WTC11 (cell line): ENCODE measurements around the gene SLC6A8. TPM values are rescaled to one million over a fixed set of nuclear protein-coding genes. Genes with fewer than 3 reads are reported as not detected.
A peak's percentile ranks its signal among the peaks of the same experiment; 100 is the strongest.

ENCODE experiments used
- ATAC-seq: fragments of 200-7000 bp; cut with Tn5 transposase; 2 replicates; pipeline ENCODE4 v1.10.0; 2021; ENCODE audit warnings: mild to moderate bottlenecking, moderate library complexity
- CTCF ChIA-PET: fragments of 300-600 bp; sonication (Branson Sonifier 250); formaldehyde crosslinking; loops from one replicate; lab custom pipeline; 2021; ENCODE audit warnings: antibody characterized with exemption; lab: Charles Lee
- POLR2A ChIA-PET: fragments of 350-600 bp; sonication (Branson Sonifier 250); formaldehyde crosslinking; loops from one replicate; lab custom pipeline; 2021; ENCODE audit warnings: antibody characterized with exemption; lab: Charles Lee
- DNase-seq: peaks from one replicate; pipeline ENCODE4 v3.0.0; 2021; ENCODE audit warnings: low spot score
- H3K27ac Mint-ChIP-seq: 2 replicates; pipeline ENCODE4 v1.8.0; 2021; ENCODE audit warnings: mixed read lengths
- H3K27me3 Mint-ChIP-seq: 2 replicates; pipeline ENCODE4 v1.8.0; 2021; ENCODE audit warnings: low read depth, mild to moderate bottlenecking, moderate library complexity, mixed read lengths
- H3K36me3 Mint-ChIP-seq: 2 replicates; pipeline ENCODE4 v1.8.0; 2021; ENCODE audit warnings: mixed read lengths
- H3K4me1 Mint-ChIP-seq: 2 replicates; pipeline ENCODE4 v1.8.0; 2022; ENCODE audit warnings: mixed read lengths
- H3K4me3 Mint-ChIP-seq: 2 replicates; pipeline ENCODE4 v1.8.0; 2021; ENCODE audit warnings: mild to moderate bottlenecking, moderate library complexity, mixed read lengths
- H3K9me3 Mint-ChIP-seq: 2 replicates; pipeline ENCODE4 v1.8.0; 2021; ENCODE audit warnings: mixed read lengths
- AR ChIP-seq: fragments of 250-450 bp; sonication (Bioruptor Pico); IDR thresholded peaks from 2 replicates; pipeline ENCODE4 v1.9.0; 2021; ENCODE audit warnings: mild to moderate bottlenecking
- CBFB ChIP-seq: sonication (generic); formaldehyde crosslinking; IDR thresholded peaks from 2 replicates; pipeline ENCODE4 v1.8.1; 2022; ENCODE audit warnings: mild to moderate bottlenecking, low read depth, missing genetic modification reagents
- FOXJ3 ChIP-seq: sonication (generic); formaldehyde crosslinking; IDR thresholded peaks from 2 replicates; pipeline ENCODE4 v1.9.0; 2021; ENCODE audit warnings: missing genetic modification reagents, mild to moderate bottlenecking, borderline replicate concordance
- GRHL2 ChIP-seq: fragments of 250-450 bp; sonication (Bioruptor Pico); IDR thresholded peaks from 2 replicates; pipeline ENCODE4 v1.8.0; 2022; ENCODE audit warnings: mild to moderate bottlenecking, moderate library complexity; ENCODE audit not compliant: insufficient replicate concordance, severe bottlenecking
- HMGXB4 ChIP-seq: sonication (generic); formaldehyde crosslinking; IDR thresholded peaks from 2 replicates; pipeline ENCODE4 v1.8.1; 2023; ENCODE audit warnings: mild to moderate bottlenecking, moderate library complexity, missing genetic modification reagents
- KAT7 ChIP-seq: sonication (generic); formaldehyde crosslinking; IDR thresholded peaks from 2 replicates; pipeline ENCODE4 v1.8.1; 2023; ENCODE audit warnings: missing genetic modification reagents, mild to moderate bottlenecking, borderline replicate concordance
- NFATC4 ChIP-seq: fragments of 250-450 bp; sonication (Bioruptor Pico); IDR thresholded peaks from 2 replicates; pipeline ENCODE4 v1.9.0; 2021; ENCODE audit warnings: mild to moderate bottlenecking
- ZNF219 ChIP-seq: sonication (generic); formaldehyde crosslinking; IDR thresholded peaks from 2 replicates; pipeline ENCODE4 v1.8.0; 2023; ENCODE audit warnings: missing genetic modification reagents, mild to moderate bottlenecking, borderline replicate concordance
- ZNF263 ChIP-seq: sonication (generic); formaldehyde crosslinking; IDR thresholded peaks from 2 replicates; pipeline ENCODE4 v1.8.1; 2022; ENCODE audit warnings: low read depth, mild to moderate bottlenecking, moderate library complexity, missing genetic modification reagents
- ZNF416 ChIP-seq: fragments of 250-450 bp; sonication (Bioruptor Pico); IDR thresholded peaks from 2 replicates; pipeline ENCODE4 v1.9.0; 2021; ENCODE audit warnings: mild to moderate bottlenecking, inconsistent platforms
- total RNA-seq: library from RNA; stranded (reverse); gene quantifications from 3 replicates; pipeline ENCODE4 v1.2.3, GENCODE V29; 2021
- TF ChIP-seq, protein P1 (sequence below): sonication (generic); formaldehyde crosslinking; IDR thresholded peaks from 2 replicates; pipeline ENCODE4 v1.8.1; 2022; ENCODE audit warnings: low read depth, missing genetic modification reagents, borderline replicate concordance
- TF ChIP-seq, protein P2 (sequence below): fragments of 200-600 bp; IDR thresholded peaks from 2 replicates; pipeline ENCODE4 v1.8.0; 2022; ENCODE audit warnings: antibody characterized with exemption
- TF ChIP-seq, protein P3 (sequence below): sonication (generic); formaldehyde crosslinking; IDR thresholded peaks from 2 replicates; pipeline ENCODE4 v1.8.0; 2023; ENCODE audit warnings: missing genetic modification reagents, mild to moderate bottlenecking, borderline replicate concordance
- TF ChIP-seq, protein P4 (sequence below): sonication (generic); formaldehyde crosslinking; IDR thresholded peaks from 2 replicates; pipeline ENCODE4 v1.8.1; 2023; ENCODE audit warnings: mild to moderate bottlenecking, missing genetic modification reagents, moderate library complexity

The SLC6A8 gene
- total RNA-seq, 1 experiment from 2014 or later: 112 TPM

DNA sequence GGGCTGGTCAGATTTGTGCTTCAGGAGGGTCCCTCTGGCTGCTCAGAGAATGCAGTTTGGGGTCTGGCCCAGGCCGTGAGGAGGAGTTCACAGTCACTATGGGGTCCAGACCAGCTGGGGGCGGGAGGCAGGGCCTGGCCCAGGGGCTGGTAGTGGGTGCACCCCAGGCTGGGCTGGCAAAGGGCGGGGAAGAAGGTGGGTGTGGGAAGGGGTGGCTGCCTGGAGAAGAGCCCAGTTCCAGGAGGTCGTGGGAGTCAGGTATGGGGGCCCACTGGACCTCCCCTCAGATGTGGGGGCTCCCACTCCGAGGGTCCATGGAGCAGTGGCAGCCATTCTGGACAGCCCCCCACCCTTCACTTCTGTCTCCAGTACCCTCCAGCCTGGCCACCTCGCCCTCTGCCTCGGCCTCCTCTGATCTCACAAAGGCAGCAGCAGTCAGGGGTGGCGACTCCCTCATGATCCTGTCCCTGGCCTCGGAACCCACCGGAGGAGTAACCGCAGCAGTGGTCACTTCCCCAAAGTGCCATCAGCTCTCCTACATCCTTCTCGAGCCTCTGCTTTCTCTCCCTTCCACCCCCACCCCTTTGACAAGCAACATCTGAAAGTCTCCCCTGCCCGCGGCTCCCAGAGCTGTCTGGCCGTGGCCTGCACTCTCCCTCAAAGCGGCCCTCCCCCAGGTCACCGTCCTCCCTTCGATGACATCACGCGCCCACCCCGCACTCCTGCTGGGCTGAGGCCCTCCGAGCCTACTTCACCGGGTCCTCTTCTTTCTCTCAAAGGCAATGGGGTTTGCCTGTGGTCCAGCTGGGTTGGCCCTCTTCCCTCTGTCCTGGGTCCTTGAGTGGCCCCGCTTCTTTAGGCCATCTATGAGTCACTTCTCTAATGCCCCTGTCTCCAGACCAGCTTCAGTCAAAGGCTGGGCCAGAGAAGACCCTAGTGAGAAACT lies 1.7 kb upstream of the SLC6A8 start:
- TF ChIP-seq, protein P1, sequence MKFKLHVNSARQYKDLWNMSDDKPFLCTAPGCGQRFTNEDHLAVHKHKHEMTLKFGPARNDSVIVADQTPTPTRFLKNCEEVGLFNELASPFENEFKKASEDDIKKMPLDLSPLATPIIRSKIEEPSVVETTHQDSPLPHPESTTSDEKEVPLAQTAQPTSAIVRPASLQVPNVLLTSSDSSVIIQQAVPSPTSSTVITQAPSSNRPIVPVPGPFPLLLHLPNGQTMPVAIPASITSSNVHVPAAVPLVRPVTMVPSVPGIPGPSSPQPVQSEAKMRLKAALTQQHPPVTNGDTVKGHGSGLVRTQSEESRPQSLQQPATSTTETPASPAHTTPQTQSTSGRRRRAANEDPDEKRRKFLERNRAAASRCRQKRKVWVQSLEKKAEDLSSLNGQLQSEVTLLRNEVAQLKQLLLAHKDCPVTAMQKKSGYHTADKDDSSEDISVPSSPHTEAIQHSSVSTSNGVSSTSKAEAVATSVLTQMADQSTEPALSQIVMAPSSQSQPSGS: no peak
- TF ChIP-seq, protein P2, sequence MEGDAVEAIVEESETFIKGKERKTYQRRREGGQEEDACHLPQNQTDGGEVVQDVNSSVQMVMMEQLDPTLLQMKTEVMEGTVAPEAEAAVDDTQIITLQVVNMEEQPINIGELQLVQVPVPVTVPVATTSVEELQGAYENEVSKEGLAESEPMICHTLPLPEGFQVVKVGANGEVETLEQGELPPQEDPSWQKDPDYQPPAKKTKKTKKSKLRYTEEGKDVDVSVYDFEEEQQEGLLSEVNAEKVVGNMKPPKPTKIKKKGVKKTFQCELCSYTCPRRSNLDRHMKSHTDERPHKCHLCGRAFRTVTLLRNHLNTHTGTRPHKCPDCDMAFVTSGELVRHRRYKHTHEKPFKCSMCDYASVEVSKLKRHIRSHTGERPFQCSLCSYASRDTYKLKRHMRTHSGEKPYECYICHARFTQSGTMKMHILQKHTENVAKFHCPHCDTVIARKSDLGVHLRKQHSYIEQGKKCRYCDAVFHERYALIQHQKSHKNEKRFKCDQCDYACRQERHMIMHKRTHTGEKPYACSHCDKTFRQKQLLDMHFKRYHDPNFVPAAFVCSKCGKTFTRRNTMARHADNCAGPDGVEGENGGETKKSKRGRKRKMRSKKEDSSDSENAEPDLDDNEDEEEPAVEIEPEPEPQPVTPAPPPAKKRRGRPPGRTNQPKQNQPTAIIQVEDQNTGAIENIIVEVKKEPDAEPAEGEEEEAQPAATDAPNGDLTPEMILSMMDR: no peak
- TF ChIP-seq ZNF416 (CRISPR knock-in tag) (no peak), FOXJ3 (CRISPR knock-in tag) (no peak)
- peaks cover 5% of the 10 kb centered on the region for H3K9me3 Mint-ChIP-seq
- ChIA-PET CTCF (interaction anchor here (0.7 to 4.9 kb wide), 17 partner anchors 15 to 281 kb away, joined by 3 to 143 read pairs (median 4); partner anchors contain the start of genes CCNQ and PNCK), POLR2A (interaction anchor here (0.7 to 1.9 kb wide), 5 partner anchors 12 to 87 kb away, joined by 3 to 7 read pairs (median 4); partner anchors contain the start of genes CCNQ and PNCK)
- H3K4me3 Mint-ChIP-seq: peak overlapping the region; percentile 53
- H3K4me1 Mint-ChIP-seq: peaks cover 18% of the 10 kb centered on the region
- no peak for DNase-seq
- ATAC-seq: no peak
- H3K27ac Mint-ChIP-seq: peak overlapping the region; percentile 50; the same call in 1 of the 2 replicates
- H3K36me3 Mint-ChIP-seq: peaks cover 6% of the 10 kb centered on the region
- H3K27me3 Mint-ChIP-seq: no peaks in the 10 kb centered on the region; the same call in 1 of the 2 replicates

- peak; percentile 34 for DNase-seq
- peak overlapping the region; percentile 53 for H3K4me3 Mint-ChIP-seq
- peak overlapping the region; percentile 85 for H3K27ac Mint-ChIP-seq
- H3K9me3 Mint-ChIP-seq: peaks cover 5% of the 10 kb centered on the region
- CTCF ChIA-PET: interaction anchor here (0.7 to 4.9 kb wide), 11 partner anchors 16 to 280 kb away, joined by 3 to 143 read pairs (median 4); partner anchors contain the start of genes CCNQ and PNCK
- POLR2A ChIA-PET: interaction anchor here (0.7 to 1.3 kb wide), 2 partner anchors 13 to 88 kb away, joined by 3 to 4 read pairs; partner anchors contain the start of genes CCNQ and PNCK
- peaks cover 6% of the 10 kb centered on the region for H3K36me3 Mint-ChIP-seq
- H3K4me1 Mint-ChIP-seq: peaks cover 18% of the 10 kb centered on the region
- ATAC-seq: no peak
- no peaks in the 10 kb centered on the region; the same call in 1 of the 2 replicates for H3K27me3 Mint-ChIP-seq
- TF ChIP-seq, protein P3, sequence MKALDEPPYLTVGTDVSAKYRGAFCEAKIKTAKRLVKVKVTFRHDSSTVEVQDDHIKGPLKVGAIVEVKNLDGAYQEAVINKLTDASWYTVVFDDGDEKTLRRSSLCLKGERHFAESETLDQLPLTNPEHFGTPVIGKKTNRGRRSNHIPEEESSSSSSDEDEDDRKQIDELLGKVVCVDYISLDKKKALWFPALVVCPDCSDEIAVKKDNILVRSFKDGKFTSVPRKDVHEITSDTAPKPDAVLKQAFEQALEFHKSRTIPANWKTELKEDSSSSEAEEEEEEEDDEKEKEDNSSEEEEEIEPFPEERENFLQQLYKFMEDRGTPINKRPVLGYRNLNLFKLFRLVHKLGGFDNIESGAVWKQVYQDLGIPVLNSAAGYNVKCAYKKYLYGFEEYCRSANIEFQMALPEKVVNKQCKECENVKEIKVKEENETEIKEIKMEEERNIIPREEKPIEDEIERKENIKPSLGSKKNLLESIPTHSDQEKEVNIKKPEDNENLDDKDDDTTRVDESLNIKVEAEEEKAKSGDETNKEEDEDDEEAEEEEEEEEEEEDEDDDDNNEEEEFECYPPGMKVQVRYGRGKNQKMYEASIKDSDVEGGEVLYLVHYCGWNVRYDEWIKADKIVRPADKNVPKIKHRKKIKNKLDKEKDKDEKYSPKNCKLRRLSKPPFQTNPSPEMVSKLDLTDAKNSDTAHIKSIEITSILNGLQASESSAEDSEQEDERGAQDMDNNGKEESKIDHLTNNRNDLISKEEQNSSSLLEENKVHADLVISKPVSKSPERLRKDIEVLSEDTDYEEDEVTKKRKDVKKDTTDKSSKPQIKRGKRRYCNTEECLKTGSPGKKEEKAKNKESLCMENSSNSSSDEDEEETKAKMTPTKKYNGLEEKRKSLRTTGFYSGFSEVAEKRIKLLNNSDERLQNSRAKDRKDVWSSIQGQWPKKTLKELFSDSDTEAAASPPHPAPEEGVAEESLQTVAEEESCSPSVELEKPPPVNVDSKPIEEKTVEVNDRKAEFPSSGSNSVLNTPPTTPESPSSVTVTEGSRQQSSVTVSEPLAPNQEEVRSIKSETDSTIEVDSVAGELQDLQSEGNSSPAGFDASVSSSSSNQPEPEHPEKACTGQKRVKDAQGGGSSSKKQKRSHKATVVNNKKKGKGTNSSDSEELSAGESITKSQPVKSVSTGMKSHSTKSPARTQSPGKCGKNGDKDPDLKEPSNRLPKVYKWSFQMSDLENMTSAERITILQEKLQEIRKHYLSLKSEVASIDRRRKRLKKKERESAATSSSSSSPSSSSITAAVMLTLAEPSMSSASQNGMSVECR (CRISPR knock-in tag): no peak
- TF ChIP-seq GRHL2 (CRISPR knock-in tag): no peak
- TF ChIP-seq KAT7 (CRISPR knock-in tag): no peak
- no peak for TF ChIP-seq ZNF219
- no peak for TF ChIP-seq FOXJ3 (CRISPR knock-in tag)
- TF ChIP-seq AR (CRISPR knock-in tag): no peak
- TF ChIP-seq CBFB (CRISPR knock-in tag): no peak
- no peak for TF ChIP-seq NFATC4 (CRISPR knock-in tag)
- TF ChIP-seq, protein P2: no peak
- no peak for TF ChIP-seq ZNF263
- no peak for TF ChIP-seq HMGXB4 (CRISPR knock-in tag)
- TF ChIP-seq, protein P4, sequence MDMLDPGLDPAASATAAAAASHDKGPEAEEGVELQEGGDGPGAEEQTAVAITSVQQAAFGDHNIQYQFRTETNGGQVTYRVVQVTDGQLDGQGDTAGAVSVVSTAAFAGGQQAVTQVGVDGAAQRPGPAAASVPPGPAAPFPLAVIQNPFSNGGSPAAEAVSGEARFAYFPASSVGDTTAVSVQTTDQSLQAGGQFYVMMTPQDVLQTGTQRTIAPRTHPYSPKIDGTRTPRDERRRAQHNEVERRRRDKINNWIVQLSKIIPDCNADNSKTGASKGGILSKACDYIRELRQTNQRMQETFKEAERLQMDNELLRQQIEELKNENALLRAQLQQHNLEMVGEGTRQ (CRISPR knock-in tag): no peak
These were observed 1.0 kb upstream of the SLC6A8 start for GRCh38 chrX:153686711-153687110.
